ENCODE results near the gene ZBTB32. TPM values are rescaled to one million over a fixed set of nuclear protein-coding genes. Genes with fewer than 3 reads are reported as not detected.
"Not testable (repeated sequence)": the region's sequence is repeated elsewhere in the genome, so short reads cannot be mapped to it uniquely, and the experiment has no call there.

The ZBTB32 gene
- total and polyA plus RNA-seq, 9 donors, result 0.41 TPM; not detected in 8

- WGBS, 3 donors, result 91% methylated on average over 14 of the region's 14 CpGs
Measured at GRCh38 chr19:35722461-35722860, 18.1 kb downstream of the ZBTB32 start.

GRCh38 chr19:35722897-35723296, 18.5 kb downstream of the ZBTB32 start:
- H3K27ac ChIP-seq, result no peak overlapping the region
- intact Hi-C loops (cut with DNase I), result no loop called here
- no peaks in the 10 kb centered on the region for H3K27me3 ChIP-seq
- no peak overlapping the region for H3K4me3 ChIP-seq
- peak in 2 of 5 donors; percentile 18 for DNase-seq
- 90 to 92% (median 91%) methylated on average over 16 of the region's 16 CpGs for WGBS, 3 donors
- TF ChIP-seq, protein P1, sequence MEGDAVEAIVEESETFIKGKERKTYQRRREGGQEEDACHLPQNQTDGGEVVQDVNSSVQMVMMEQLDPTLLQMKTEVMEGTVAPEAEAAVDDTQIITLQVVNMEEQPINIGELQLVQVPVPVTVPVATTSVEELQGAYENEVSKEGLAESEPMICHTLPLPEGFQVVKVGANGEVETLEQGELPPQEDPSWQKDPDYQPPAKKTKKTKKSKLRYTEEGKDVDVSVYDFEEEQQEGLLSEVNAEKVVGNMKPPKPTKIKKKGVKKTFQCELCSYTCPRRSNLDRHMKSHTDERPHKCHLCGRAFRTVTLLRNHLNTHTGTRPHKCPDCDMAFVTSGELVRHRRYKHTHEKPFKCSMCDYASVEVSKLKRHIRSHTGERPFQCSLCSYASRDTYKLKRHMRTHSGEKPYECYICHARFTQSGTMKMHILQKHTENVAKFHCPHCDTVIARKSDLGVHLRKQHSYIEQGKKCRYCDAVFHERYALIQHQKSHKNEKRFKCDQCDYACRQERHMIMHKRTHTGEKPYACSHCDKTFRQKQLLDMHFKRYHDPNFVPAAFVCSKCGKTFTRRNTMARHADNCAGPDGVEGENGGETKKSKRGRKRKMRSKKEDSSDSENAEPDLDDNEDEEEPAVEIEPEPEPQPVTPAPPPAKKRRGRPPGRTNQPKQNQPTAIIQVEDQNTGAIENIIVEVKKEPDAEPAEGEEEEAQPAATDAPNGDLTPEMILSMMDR (IDR thresholded peaks at IDR 0.05), result no peak
- TF ChIP-seq POLR2A (IDR thresholded peaks at IDR 0.05) (no peak), EP300 (IDR thresholded peaks at IDR 0.05) (no peak)
- no peaks in the 10 kb centered on the region for H3K9me3 ChIP-seq
- peaks cover 4% of the 10 kb centered on the region for H3K4me1 ChIP-seq (ENCODE audit: insufficient read depth)
- no peaks in the 10 kb centered on the region for H3K36me3 ChIP-seq

More at GRCh38 chr19:35722461-35722860, 18.1 kb downstream of the ZBTB32 start:
- intact Hi-C loops (cut with DNase I), result no loop called here
- H3K36me3 ChIP-seq, result no peaks in the 10 kb centered on the region
- no peaks in the 10 kb centered on the region for H3K9me3 ChIP-seq
- TF ChIP-seq EP300 (IDR thresholded peaks at IDR 0.05) (no peak), POLR2A (IDR thresholded peaks at IDR 0.05) (no peak)
- TF ChIP-seq, protein P1 (IDR thresholded peaks at IDR 0.05), result no peak
- H3K4me1 ChIP-seq (ENCODE audit: insufficient read depth), result peaks cover 4% of the 10 kb centered on the region
- H3K27me3 ChIP-seq, result no peaks in the 10 kb centered on the region
- peak in 2 of 5 donors; percentile 16 to 18 for DNase-seq
- H3K4me3 ChIP-seq, result no peak overlapping the region
- no peak overlapping the region for H3K27ac ChIP-seq

DNA sequence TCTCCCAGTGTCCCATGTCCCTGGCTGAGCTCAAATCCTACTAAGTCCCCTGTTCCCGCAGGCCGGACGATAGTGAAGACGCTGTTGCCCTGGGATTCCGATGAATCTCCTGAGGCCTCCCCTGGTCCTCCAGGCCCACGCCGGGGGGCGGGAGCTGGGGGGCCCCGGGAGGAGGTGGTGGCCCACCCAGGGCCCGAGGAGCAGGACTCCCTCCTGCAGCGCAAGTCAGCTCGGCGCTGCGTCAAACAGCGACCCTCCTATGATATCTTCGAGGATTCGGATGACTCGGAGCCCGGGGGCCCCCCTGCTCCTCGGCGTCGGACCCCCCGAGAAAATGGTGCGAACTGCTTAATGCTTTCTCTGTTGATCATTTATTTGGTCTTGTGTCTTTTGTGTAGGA, 19.3 kb downstream of the ZBTB32 start:
- intact Hi-C loops (cut with DNase I), result no loop called here
- H3K36me3 ChIP-seq, result no peaks in the 10 kb centered on the region
- H3K9me3 ChIP-seq, result no peaks in the 10 kb centered on the region
- TF ChIP-seq POLR2A (IDR thresholded peaks at IDR 0.05), result no peak
- TF ChIP-seq, protein P1 (IDR thresholded peaks at IDR 0.05), result no peak
- H3K4me1 ChIP-seq (ENCODE audit: insufficient read depth), result peaks cover 4% of the 10 kb centered on the region
- no peak overlapping the region for H3K4me3 ChIP-seq
- no peaks in the 10 kb centered on the region for H3K27me3 ChIP-seq
- DNase-seq, result no peak
- 91 to 95% (median 93%) methylated on average over 24 of the region's 24 CpGs for WGBS, 3 donors
- no peak overlapping the region for H3K27ac ChIP-seq

GRCh38 chr19:35724132-35724531, 19.8 kb downstream of the ZBTB32 start:
- WGBS, 3 donors, result 87 to 89% (median 87%) methylated on average over 7 of the region's 7 CpGs

DNA sequence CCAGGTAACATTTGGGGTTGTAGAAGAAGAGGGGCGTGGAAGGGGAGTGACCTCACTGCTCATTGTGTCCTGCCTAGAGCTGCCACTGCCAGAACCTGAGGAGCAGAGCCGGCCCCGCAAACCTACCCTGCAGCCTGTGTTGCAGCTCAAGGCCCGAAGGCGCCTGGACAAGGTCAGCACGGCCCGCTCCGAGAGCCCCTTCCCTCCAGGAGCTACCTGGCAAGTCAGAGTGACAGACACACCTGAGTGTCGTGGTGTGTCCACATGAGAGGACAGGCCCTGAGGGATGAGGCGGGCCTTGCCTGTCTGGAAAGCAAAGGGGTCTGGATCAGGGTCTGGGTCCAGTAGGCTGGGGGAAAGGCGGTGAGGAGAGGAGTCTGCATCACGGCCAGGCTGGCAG, 20.2 kb downstream of the ZBTB32 start:
- intact Hi-C loops (cut with DNase I), result no loop called here
- DNase-seq, result no peak
- TF ChIP-seq POLR2A (IDR thresholded peaks at IDR 0.05), result no peak
- no peak for TF ChIP-seq EP300 (IDR thresholded peaks at IDR 0.05)
- TF ChIP-seq, protein P1 (IDR thresholded peaks at IDR 0.05), result no peak
- no peaks in the 10 kb centered on the region for H3K36me3 ChIP-seq
- H3K27me3 ChIP-seq, result no peaks in the 10 kb centered on the region
- H3K9me3 ChIP-seq, result no peaks in the 10 kb centered on the region
- no peaks in the 10 kb centered on the region for H3K4me1 ChIP-seq (ENCODE audit: insufficient read depth)
- no peak overlapping the region for H3K4me3 ChIP-seq
- WGBS, 3 donors, result 93 to 97% (median 95%) methylated on average over 12 of the region's 12 CpGs
- no peak overlapping the region for H3K27ac ChIP-seq

More at GRCh38 chr19:35724132-35724531, 19.8 kb downstream of the ZBTB32 start:
- DNase-seq; H3K27me3 ChIP-seq; H3K36me3 ChIP-seq; H3K27ac ChIP-seq; H3K9me3 ChIP-seq; H3K4me1 ChIP-seq (ENCODE audit: insufficient read depth); H3K4me3 ChIP-seq; intact Hi-C loops (cut with DNase I): not testable (repeated sequence)

Measured in ovary (tissue), 9 donors.